Measurements from ENCODE around the gene ABHD11. TPM values are rescaled to one million over a fixed set of nuclear protein-coding genes. Genes with fewer than 3 reads are reported as not detected.

ABHD11 gene
- total and polyA plus RNA-seq, 8 donors, result 11.6 to 112 (median 19.7) TPM

DNA sequence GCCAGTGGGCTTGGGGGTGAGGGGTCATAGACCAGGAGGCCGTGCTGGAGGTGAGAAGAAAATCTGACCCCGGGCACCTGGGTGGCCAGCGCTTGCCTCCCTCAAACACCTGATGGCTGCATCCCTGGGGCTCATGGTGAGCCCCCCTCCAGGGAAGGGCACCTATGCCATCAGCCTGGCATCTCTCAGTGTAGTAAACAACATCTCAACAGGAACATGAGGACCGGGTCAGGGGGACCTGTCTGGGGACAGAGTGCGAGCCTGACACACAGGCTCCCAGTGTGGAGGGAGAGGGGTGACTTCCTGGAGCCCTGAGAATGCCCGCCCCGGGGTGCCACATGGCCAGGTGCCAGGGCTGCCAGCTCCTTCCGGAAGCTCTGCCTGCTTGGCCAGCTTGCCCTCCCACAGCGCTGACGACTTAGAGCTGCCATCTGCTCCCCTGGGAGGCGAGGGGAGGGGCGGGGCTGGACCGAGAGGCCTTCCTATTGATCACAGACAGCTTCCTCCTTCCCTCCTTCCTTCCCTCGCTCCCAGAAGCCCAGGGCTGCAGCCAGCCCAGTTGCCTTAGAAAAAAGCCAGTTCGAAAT is 31.5 kb downstream of the ABHD11 start:
- peak; percentile 79 to 85 for DNase-seq
- Histone ChIP-seq H3K27me3 (no peaks in the 10 kb centered on the region), H3K4me3 (no peak overlapping the region), H3K27ac (peak overlapping the region; percentile 3 to 48 (median 29)), H3K4me1 (peaks cover 0 to 45% (median 43%) of the 10 kb centered on the region in 4 donors), H3K9me3 (no peaks in the 10 kb centered on the region), H3K36me3 (peaks cover 0 to 12% (median 11%) of the 10 kb centered on the region in 4 donors)
- TF ChIP-seq POLR2AphosphoS5 (IDR thresholded peaks at IDR 0.05), result peak in 1 of 3 donors; percentile 38
- no peak for TF ChIP-seq POLR2A (IDR thresholded peaks at IDR 0.05)
- TF ChIP-seq, protein P1, sequence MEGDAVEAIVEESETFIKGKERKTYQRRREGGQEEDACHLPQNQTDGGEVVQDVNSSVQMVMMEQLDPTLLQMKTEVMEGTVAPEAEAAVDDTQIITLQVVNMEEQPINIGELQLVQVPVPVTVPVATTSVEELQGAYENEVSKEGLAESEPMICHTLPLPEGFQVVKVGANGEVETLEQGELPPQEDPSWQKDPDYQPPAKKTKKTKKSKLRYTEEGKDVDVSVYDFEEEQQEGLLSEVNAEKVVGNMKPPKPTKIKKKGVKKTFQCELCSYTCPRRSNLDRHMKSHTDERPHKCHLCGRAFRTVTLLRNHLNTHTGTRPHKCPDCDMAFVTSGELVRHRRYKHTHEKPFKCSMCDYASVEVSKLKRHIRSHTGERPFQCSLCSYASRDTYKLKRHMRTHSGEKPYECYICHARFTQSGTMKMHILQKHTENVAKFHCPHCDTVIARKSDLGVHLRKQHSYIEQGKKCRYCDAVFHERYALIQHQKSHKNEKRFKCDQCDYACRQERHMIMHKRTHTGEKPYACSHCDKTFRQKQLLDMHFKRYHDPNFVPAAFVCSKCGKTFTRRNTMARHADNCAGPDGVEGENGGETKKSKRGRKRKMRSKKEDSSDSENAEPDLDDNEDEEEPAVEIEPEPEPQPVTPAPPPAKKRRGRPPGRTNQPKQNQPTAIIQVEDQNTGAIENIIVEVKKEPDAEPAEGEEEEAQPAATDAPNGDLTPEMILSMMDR (IDR thresholded peaks at IDR 0.05), result no peak
- no peak for TF ChIP-seq EP300 (IDR thresholded peaks at IDR 0.05)
- intact Hi-C loops (cut with DNase I; ENCODE audit: low total_unique reads), result no loop called here
- WGBS, 5 donors, result 47 to 59% (median 52%) methylated on average over 11 to 15 of the region's 15 CpGs

DNA sequence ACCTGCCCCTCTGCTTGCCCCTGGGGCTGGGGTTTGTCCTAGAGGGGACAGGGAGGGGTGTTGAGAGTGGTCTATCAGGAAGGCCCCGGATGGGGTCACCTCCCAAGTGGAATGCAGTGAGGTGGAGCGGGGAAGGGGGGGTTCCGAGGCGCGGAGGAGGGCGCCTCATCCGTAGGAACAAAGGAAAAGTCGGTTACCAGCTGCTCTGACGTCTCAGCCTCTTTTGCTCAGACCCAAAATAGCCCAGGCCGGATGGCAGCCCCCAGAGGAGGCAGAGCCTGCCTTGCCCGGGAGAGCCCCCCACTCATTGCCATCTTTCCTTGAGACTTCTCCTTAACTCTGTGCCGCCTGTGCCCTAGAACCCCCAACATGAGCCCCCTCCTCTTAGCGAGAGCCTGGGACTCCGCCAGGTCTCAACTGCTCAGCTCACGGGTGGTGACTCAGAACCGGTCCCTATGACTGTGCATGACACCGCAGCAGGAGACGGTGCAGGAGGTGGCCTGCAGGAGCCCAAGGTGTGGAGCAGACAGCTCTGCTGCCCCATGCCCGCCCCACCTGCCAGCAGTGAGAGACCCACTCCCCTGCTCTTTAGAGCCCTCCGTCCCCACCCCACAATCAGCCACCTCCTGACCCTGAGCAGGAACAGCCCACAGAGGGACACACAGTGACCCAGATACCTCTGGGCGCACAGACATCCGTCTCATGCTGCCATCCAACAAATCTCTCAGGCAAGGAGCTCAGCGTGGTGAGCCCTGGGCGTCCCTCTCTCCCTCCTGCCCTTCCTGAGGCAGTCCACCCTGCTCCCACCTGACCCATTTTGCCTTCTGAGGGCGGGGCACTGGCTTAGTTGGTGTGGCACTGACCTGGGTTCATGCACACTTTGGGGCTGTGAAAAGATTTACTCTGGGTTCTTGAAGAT is 32.2 kb downstream of the ABHD11 start:
- TF ChIP-seq POLR2AphosphoS5 (IDR thresholded peaks at IDR 0.05), result no peak
- no peak for TF ChIP-seq POLR2A (IDR thresholded peaks at IDR 0.05)
- TF ChIP-seq, protein P1 (IDR thresholded peaks at IDR 0.05), result no peak
- no peak for TF ChIP-seq EP300 (IDR thresholded peaks at IDR 0.05)
- Histone ChIP-seq H3K9me3 (no peaks in the 10 kb centered on the region), H3K27me3 (no peaks in the 10 kb centered on the region), H3K4me1 (peaks cover 0 to 44% (median 41%) of the 10 kb centered on the region in 4 donors), H3K36me3 (peaks cover 0 to 19% (median 14%) of the 10 kb centered on the region in 4 donors), H3K4me3 (no peak overlapping the region), H3K27ac (peak overlapping the region in 4 of 5 donors; percentile 6 to 48 (median 32))
- 71 to 84% (median 78%) methylated on average over 21 to 25 of the region's 25 CpGs for WGBS, 5 donors
- peak in 1 of 2 donors; percentile 19 for DNase-seq
- intact Hi-C loops (cut with DNase I; ENCODE audit: low total_unique reads), result no loop called here

DNA sequence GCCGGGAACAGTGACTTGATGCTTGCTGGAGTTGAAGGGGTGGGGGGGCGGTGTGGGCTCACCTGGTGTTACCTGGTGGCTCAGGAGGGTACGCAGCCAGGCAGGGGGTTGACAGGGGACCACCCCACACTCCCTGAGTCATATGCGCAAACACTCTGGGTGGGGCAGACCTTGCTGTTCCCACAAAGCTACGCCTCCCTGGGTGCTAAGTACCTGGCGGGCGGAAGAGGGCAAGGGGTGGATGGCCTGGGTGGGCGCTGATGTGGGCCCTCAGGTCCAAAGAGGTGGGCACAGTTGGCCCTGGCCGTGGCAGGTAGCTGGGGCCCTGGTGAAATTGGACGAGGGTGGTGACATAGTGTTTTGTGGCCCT is 33.1 kb downstream of the ABHD11 start:
- DNase-seq, result no peak
- H3K27me3 ChIP-seq, result no peaks in the 10 kb centered on the region
- H3K9me3 ChIP-seq, result no peaks in the 10 kb centered on the region
- no peak for TF ChIP-seq EP300 (IDR thresholded peaks at IDR 0.05)
- TF ChIP-seq, protein P1 (IDR thresholded peaks at IDR 0.05), result no peak
- TF ChIP-seq POLR2AphosphoS5 (IDR thresholded peaks at IDR 0.05), result no peak
- H3K27ac ChIP-seq, result peak overlapping the region in 2 of 5 donors; percentile 27 to 53
- 85 to 92% (median 86%) methylated on average over 10 of the region's 10 CpGs for WGBS, 5 donors
- H3K4me3 ChIP-seq, result no peak overlapping the region
- intact Hi-C loops (cut with DNase I; ENCODE audit: low total_unique reads), result no loop called here
- peaks cover 0 to 26% (median 17%) of the 10 kb centered on the region in 4 donors for H3K36me3 ChIP-seq
- H3K4me1 ChIP-seq, result peaks cover 0 to 44% (median 41%) of the 10 kb centered on the region in 4 donors
